Trophoblast cell (in vitro differentiated cells and primary cell): ENCODE results near the gene ARMC9.

Experiments
- DNase-seq, 2 donors: peaks; one replicate each; pipeline ENCODE4 v3.0.0-alpha.2; 2016
- H2AFZ ChIP-seq: 2 replicates; pipeline ENCODE4 v1.6.1; 2013; ENCODE audit warnings: low read length, moderate library complexity, mild to moderate bottlenecking; ENCODE audit not compliant: insufficient read depth, poor library complexity
- H2AK5ac ChIP-seq: 2 replicates; pipeline ENCODE4 v1.6.1; 2013; ENCODE audit warnings: mild to moderate bottlenecking, low read length
- H2BK120ac ChIP-seq: 2 replicates; pipeline ENCODE4 v1.6.1; 2013; ENCODE audit warnings: low read length, mild to moderate bottlenecking, moderate library complexity; ENCODE audit not compliant: insufficient read depth, poor library complexity
- H2BK12ac ChIP-seq: 2 replicates; pipeline ENCODE4 v1.6.1; 2013; ENCODE audit warnings: mild to moderate bottlenecking, low read length, moderate library complexity
- H2BK5ac ChIP-seq: 2 replicates; pipeline ENCODE4 v1.6.1; 2013; ENCODE audit warnings: low read length, low read depth, moderate library complexity, mild to moderate bottlenecking; ENCODE audit not compliant: poor library complexity
- H3K14ac ChIP-seq: 2 replicates; pipeline ENCODE4 v1.6.1; 2013; ENCODE audit warnings: mild to moderate bottlenecking, low read length
- H3K18ac ChIP-seq: 2 replicates; pipeline ENCODE4 v1.6.1; 2013; ENCODE audit warnings: mild to moderate bottlenecking, low read length
- H3K23ac ChIP-seq: 2 replicates; pipeline ENCODE4 v1.6.1; 2013; ENCODE audit warnings: low read length
- H3K27ac ChIP-seq: 2 replicates; pipeline ENCODE4 v1.5.1; 2013; ENCODE audit warnings: low read depth, mild to moderate bottlenecking, inconsistent platforms, low read length, moderate library complexity
- H3K27me3 ChIP-seq: 2 replicates; pipeline ENCODE4 v1.6.1; 2013; ENCODE audit warnings: inconsistent platforms, mild to moderate bottlenecking, low read length, moderate library complexity; ENCODE audit not compliant: insufficient read depth
- H3K36me3 ChIP-seq, 2 experiments: 1 replicate in 1 of 2; 2 replicates in 1 of 2; pipeline ENCODE4 v1.6.1; 2013; ENCODE audit warnings: low read length in 2 of 2, mild to moderate bottlenecking in 2 of 2, moderate library complexity in 1 of 2; ENCODE audit not compliant: insufficient read depth in 2 of 2, control insufficient read depth in 1 of 2
- H3K4ac ChIP-seq: 2 replicates; pipeline ENCODE4 v1.6.1; 2013; ENCODE audit warnings: low read depth, mild to moderate bottlenecking, low read length, moderate library complexity
- H3K4me1 ChIP-seq, 2 experiments: 1 replicate in 1 of 2; 2 replicates in 1 of 2; pipeline ENCODE4 v1.6.1; 2013; ENCODE audit warnings: low read length in 2 of 2, mild to moderate bottlenecking in 2 of 2, moderate library complexity in 1 of 2; ENCODE audit not compliant: insufficient read depth in 2 of 2, control insufficient read depth in 1 of 2
- H3K4me2 ChIP-seq: 2 replicates; pipeline ENCODE4 v1.6.1; 2013; ENCODE audit warnings: inconsistent platforms, mild to moderate bottlenecking, low read length, moderate library complexity
- H3K4me3 ChIP-seq: 2 replicates; pipeline ENCODE4 v1.5.1; 2013; ENCODE audit warnings: mild to moderate bottlenecking, low read depth, low read length, inconsistent platforms
- H3K79me1 ChIP-seq: one replicate; pipeline ENCODE4 v1.6.1; 2013; ENCODE audit warnings: low read length
- H3K79me2 ChIP-seq: 2 replicates; pipeline ENCODE4 v1.6.1; 2013; ENCODE audit warnings: low read length, mild to moderate bottlenecking; ENCODE audit not compliant: control insufficient read depth, insufficient read depth, poor library complexity
- H3K9ac ChIP-seq: 2 replicates; pipeline ENCODE4 v1.6.1; 2013; ENCODE audit warnings: mild to moderate bottlenecking, low read length
- H3K9me3 ChIP-seq: 2 replicates; pipeline ENCODE4 v1.6.1; 2013; ENCODE audit warnings: low read depth, mild to moderate bottlenecking, control low read depth, inconsistent platforms, low read length; ENCODE audit not compliant: insufficient read depth
- H4K12ac ChIP-seq: 2 replicates; pipeline ENCODE4 v1.6.1; 2013; ENCODE audit warnings: low read depth, mild to moderate bottlenecking, low read length, moderate library complexity
- H4K8ac ChIP-seq: 2 replicates; pipeline ENCODE4 v1.6.1; 2013; ENCODE audit warnings: low read depth, mild to moderate bottlenecking, low read length, moderate library complexity
- H4K91ac ChIP-seq: one replicate; pipeline ENCODE4 v1.6.1; 2013; ENCODE audit warnings: low read depth, mild to moderate bottlenecking, low read length, moderate library complexity
- WGBS: extraction: QIAGEN DNeasy Blood & Tissue Kit; methylation state at CpG from one replicate; pipeline ENCODE4 v1.1.7; 2013; ENCODE audit warnings: missing lambda C conversion rate; ENCODE audit not compliant: insufficient read length, insufficient coverage; ENCODE audit errors: extremely low coverage; 5-methylcytosine and 5-hydroxymethylcytosine counted together

The ARMC9 gene

GRCh38 chr2:231355508-231356465 is 157.4 kb downstream of the ARMC9 start:
- Histone ChIP-seq H4K12ac (no peak overlapping the region), H3K9ac (no peak overlapping the region), H3K14ac (no peak overlapping the region), H3K27me3 (no peaks in the 10 kb centered on the region), H2AFZ (no peak overlapping the region), H3K18ac (no peak overlapping the region), H3K4me3 (no peak overlapping the region), H3K4me2 (no peak overlapping the region), H2AK5ac (no peak overlapping the region), H3K36me3 (peaks cover 0 to 1% of the 10 kb centered on the region in 2 experiments), H2BK5ac (no peak overlapping the region), H4K91ac (no peak overlapping the region), H3K4ac (no peak overlapping the region), H4K8ac (no peak overlapping the region), H3K23ac (no peak overlapping the region), H3K4me1 (peaks cover 7 to 8% of the 10 kb centered on the region in 2 experiments), H3K79me2 (no peaks in the 10 kb centered on the region), H2BK12ac (no peak overlapping the region), H3K9me3 (peaks cover 3% of the 10 kb centered on the region), H2BK120ac (no peak overlapping the region), H3K79me1 (no peaks in the 10 kb centered on the region), H3K27ac (no peak overlapping the region)
- peak; percentile 34 to 44 for DNase-seq
- WGBS, result no CpG with 5 or more reads among the region's 28 CpGs

DNA sequence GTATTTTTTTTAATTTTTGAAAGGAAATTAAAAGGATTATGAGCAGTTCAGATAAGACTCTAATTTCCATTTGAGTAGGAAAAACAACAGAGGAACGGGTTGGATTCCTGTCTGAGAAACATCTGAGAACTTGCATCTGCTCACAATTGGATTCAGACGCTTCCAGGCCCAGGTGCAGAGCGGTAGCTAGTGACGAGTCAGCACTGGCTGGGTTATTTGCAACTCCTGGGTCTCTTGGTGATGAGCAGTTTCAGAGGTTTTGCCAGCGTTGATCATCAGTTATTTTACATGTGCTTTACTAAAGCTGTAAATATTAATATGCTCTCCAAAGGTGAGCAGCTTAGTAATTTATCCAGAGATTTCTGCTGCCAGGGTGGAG is 158.0 kb downstream of the ARMC9 start:
- H3K4me1 ChIP-seq, result peaks cover 7 to 8% of the 10 kb centered on the region in 2 experiments
- DNase-seq, result no peak
- H2AK5ac ChIP-seq, result no peak overlapping the region
- peaks cover 3% of the 10 kb centered on the region for H3K9me3 ChIP-seq
- no peak overlapping the region for H2BK5ac ChIP-seq
- no peaks in the 10 kb centered on the region for H3K27me3 ChIP-seq
- H3K14ac ChIP-seq, result no peak overlapping the region
- no peak overlapping the region for H3K23ac ChIP-seq
- H4K8ac ChIP-seq, result no peak overlapping the region
- no CpG with 5 or more reads among the region's 5 CpGs for WGBS
- H2BK12ac ChIP-seq, result no peak overlapping the region
- H3K18ac ChIP-seq, result no peak overlapping the region
- H4K91ac ChIP-seq, result no peak overlapping the region
- H3K4ac ChIP-seq, result no peak overlapping the region
- no peak overlapping the region for H3K4me2 ChIP-seq
- H4K12ac ChIP-seq, result no peak overlapping the region
- no peak overlapping the region for H3K9ac ChIP-seq
- peaks cover 0 to 4% of the 10 kb centered on the region in 2 experiments for H3K36me3 ChIP-seq
- no peak overlapping the region for H3K27ac ChIP-seq
- H3K79me1 ChIP-seq, result no peaks in the 10 kb centered on the region
- H3K4me3 ChIP-seq, result no peak overlapping the region
- H3K79me2 ChIP-seq, result no peaks in the 10 kb centered on the region
- H2AFZ ChIP-seq, result no peak overlapping the region
- H2BK120ac ChIP-seq, result no peak overlapping the region

- no peaks in the 10 kb centered on the region for H3K79me2 ChIP-seq
- no peak overlapping the region for H2BK120ac ChIP-seq
- no peak overlapping the region for H4K91ac ChIP-seq
- H2AFZ ChIP-seq, result no peak overlapping the region
- H3K9me3 ChIP-seq, result peaks cover 3% of the 10 kb centered on the region
- no peak overlapping the region for H3K4ac ChIP-seq
- H3K27me3 ChIP-seq, result no peaks in the 10 kb centered on the region
- no peak for DNase-seq
- H3K18ac ChIP-seq, result no peak overlapping the region
- no peak overlapping the region for H3K4me3 ChIP-seq
- H3K14ac ChIP-seq, result no peak overlapping the region
- no peak overlapping the region for H2AK5ac ChIP-seq
- peaks cover 0 to 4% of the 10 kb centered on the region in 2 experiments for H3K36me3 ChIP-seq
- H3K9ac ChIP-seq, result no peak overlapping the region
- H3K4me2 ChIP-seq, result no peak overlapping the region
- no CpG with 5 or more reads among the region's 7 CpGs for WGBS
- no peak overlapping the region for H4K12ac ChIP-seq
- H3K4me1 ChIP-seq, result peaks cover 7 to 8% of the 10 kb centered on the region in 2 experiments
- no peak overlapping the region for H3K27ac ChIP-seq
- H3K79me1 ChIP-seq, result no peaks in the 10 kb centered on the region
- H3K23ac ChIP-seq, result no peak overlapping the region
- H2BK12ac ChIP-seq, result no peak overlapping the region
- no peak overlapping the region for H2BK5ac ChIP-seq
- H4K8ac ChIP-seq, result no peak overlapping the region
Measured at GRCh38 chr2:231357048-231357447, 158.6 kb downstream of the ARMC9 start.

GRCh38 chr2:231357931-231358330 is 159.5 kb downstream of the ARMC9 start:
- H4K12ac ChIP-seq, result no peak overlapping the region
- no peak overlapping the region for H3K18ac ChIP-seq
- no peak overlapping the region for H2BK5ac ChIP-seq
- no peak overlapping the region for H3K9ac ChIP-seq
- H4K8ac ChIP-seq, result no peak overlapping the region
- H3K79me1 ChIP-seq, result no peaks in the 10 kb centered on the region
- no peak for DNase-seq
- H3K14ac ChIP-seq, result no peak overlapping the region
- no peak overlapping the region for H3K4ac ChIP-seq
- no peaks in the 10 kb centered on the region for H3K79me2 ChIP-seq
- no peak overlapping the region for H2AFZ ChIP-seq
- no peak overlapping the region for H2AK5ac ChIP-seq
- H3K27me3 ChIP-seq, result no peaks in the 10 kb centered on the region
- H3K4me2 ChIP-seq, result no peak overlapping the region
- no peak overlapping the region for H2BK12ac ChIP-seq
- H3K4me1 ChIP-seq, result peaks cover 10 to 11% of the 10 kb centered on the region in 2 experiments
- no peak overlapping the region for H3K4me3 ChIP-seq
- H3K36me3 ChIP-seq, result peaks cover 0 to 4% of the 10 kb centered on the region in 2 experiments
- H3K27ac ChIP-seq, result no peak overlapping the region
- peaks cover 5% of the 10 kb centered on the region for H3K9me3 ChIP-seq
- H2BK120ac ChIP-seq, result no peak overlapping the region
- no CpG with 5 or more reads among the region's 4 CpGs for WGBS
- no peak overlapping the region for H4K91ac ChIP-seq
- no peak overlapping the region for H3K23ac ChIP-seq
